NCI-H69 (cell line): ENCODE results near the gene PLPP6.
A peak's percentile ranks its signal among the peaks of the same experiment; 100 is the strongest.

ENCODE experiments used
- DNase-seq: peaks from one replicate; lab custom pipeline; 2025; lab: John Stamatoyannopoulos, UW

The PLPP6 gene

GRCh38 chr9:4662989-4663792 lies 1.1 kb downstream of the PLPP6 start:
- peak; percentile 66 for DNase-seq

GRCh38 chr9:4663956-4664355 lies 1.9 kb downstream of the PLPP6 start:
- no peak for DNase-seq

GRCh38 chr9:4665357-4665756 lies 3.3 kb downstream of the PLPP6 start:
- DNase-seq, result peak; percentile 77

GRCh38 chr9:4666042-4666699 lies 4.1 kb downstream of the PLPP6 start, which contains the start of gene SPATA6L:
Gene SPATA6L (minus strand): TSS chr9:4666480. CDS start chr9:4666250, 230 bp downstream.
- peak; percentile 92 for DNase-seq

GRCh38 chr9:4667681-4668080 lies 5.6 kb downstream of the PLPP6 start:
- no peak for DNase-seq

GRCh38 chr9:4668604-4669003 lies 6.5 kb downstream of the PLPP6 start:
- no peak for DNase-seq

- DNase-seq, result no peak
Observed at GRCh38 chr9:4669890-4670289, 7.8 kb downstream of the PLPP6 start.

DNA sequence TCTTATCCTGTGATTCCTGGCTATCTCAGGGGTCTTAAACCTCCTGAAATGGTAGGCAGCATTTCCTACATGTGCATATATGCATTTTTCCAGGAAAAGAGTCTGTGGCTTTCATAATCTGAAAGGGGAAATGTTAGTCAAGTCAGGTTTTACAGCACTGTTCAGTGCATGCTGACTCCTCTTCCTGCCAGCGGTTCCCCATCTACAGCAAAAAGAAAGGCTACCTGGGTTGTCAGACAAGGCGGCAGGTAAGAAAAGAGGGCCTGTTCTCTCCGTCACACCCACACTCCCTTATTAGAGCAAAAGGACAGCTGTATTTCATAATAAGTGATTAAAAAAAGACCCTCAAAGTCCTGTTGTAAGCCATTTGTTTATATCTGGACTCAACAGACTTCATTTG lies 8.5 kb downstream of the PLPP6 start:
- no peak for DNase-seq

DNA sequence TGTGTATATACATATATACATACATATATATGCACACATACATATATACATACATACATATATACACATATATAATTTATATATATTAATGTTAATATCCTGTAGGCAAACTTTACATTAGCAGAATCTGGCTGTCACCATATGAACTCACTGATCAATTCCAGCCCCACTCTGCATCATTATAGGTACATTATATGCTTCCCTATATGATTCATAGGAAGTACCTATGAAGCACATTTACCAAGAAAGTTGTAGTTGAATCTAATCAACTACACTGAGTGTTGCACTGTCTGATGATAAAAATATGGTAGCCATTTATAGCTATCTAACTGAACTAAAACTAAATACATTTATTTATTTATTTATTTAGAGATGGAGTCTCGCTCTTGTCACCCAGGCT lies 9.6 kb downstream of the PLPP6 start:
- DNase-seq, result no peak

- DNase-seq, result peak; percentile 6
Observed at GRCh38 chr9:4674783-4675182, 12.7 kb downstream of the PLPP6 start.

DNA sequence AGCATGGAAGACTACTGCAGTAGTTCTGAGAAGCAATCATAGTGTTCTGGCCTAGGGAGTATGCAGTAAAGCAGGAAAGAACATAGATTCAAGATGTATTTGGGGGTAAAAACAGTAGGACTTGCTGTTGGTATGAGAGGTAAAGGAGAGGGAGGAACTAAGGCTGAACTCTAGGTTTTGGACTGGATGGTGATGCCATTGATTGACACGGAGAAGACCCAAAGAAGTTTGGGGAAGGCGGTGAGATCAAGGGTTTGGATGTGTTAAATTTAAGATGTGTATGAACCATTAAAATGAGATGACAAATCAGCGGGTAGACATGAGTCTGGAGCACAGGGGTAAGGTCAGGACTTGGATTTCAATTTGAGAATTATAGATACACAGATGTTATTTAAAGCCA lies 15.3 kb downstream of the PLPP6 start:
- DNase-seq, result no peak

DNA sequence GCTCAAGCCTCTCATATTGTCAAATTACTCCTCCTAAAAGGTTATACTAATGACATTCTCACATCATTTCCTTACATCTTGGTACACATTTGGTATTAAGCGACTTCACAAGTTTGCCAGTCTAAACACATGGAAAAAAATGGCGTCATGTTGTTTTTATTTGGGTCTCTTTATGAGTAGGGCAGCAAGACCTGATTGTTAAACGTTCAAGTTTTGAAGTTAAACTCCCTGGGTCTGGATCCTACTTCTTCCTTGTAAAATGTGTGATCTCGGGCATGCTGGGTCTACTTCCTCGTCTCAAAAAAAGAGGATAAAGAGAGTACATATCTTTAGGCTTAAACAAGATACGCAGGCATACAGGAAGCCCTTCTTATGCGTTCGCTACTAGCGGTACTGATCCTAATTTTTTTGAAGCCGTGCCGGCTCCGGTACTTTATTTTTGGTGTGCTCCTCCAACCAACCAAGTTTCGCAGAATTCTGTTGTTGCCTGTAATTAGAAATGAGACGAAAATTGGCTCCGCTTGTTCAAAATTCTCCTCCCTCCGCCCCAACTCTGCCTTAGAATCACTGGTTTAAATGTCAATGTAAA lies 16.7 kb downstream of the PLPP6 start:
- DNase-seq, result peak; percentile 68

DNA sequence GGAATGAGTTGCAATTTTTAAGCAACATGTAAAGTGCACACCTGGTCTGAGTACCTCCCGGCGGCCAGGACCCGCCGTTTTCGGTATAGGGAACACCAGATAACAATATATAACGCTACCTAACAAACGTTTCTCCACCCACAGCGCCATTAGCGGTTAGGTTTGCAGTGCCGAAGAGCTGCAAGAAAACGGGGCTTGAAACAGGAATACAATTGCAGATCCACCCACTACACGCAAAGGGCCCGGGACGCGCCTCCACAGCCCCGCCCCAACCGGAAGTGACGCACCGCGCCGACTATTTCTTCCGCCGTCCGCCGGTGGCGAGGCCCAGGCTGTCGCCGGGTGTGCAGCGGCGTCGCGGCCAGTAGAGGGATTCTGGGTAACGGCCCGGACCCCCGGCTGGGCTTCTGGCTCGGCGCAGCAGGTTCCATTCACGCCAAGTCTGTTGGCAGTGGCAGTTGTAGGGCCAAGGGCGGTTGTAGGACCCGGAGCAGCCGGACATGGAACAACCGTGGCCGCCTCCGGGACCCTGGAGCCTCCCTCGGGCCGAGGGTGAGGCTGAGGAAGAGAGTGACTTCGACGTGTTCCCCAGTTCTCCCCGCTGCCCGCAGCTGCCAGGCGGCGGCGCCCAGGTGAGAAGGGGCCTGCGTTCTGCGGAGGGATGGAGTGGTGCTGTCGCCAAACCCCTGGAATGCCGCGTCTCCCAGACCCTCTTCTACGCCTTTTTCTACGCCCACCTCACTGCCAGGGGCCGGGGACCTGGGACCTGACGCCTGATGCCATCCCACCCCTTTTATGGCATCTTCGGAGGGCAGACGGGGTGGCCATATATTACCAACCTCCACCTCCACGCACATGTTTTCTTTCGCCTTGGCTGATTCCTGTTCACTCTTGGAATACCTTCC lies 17.4 kb downstream of the PLPP6 start, which contains the start of gene CDC37L1:
TSS of gene CDC37L1 (plus strand) at position 302 of the 905 bp plus-strand sequence. CDS start at position 501, 199 bp downstream.
- peak; percentile 98 for DNase-seq

DNA sequence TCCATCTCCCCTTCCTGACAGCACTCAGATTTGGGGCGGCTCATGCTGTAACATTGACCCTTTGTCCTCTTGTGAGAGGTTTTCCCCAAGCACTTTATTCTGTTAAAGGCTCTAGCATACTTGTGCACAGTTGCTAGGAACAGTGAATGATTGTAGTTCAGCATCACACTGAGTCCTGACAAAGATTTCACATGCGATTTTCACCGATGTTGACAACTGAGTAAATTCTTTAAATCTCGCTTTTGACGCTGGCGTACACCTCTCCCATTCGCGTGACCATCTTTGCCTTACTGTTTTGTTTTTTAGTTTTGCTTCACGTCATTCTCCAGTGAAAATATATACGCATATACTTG lies 18.1 kb downstream of the PLPP6 start:
- no peak for DNase-seq

GRCh38 chr9:4680750-4681149 lies 18.7 kb downstream of the PLPP6 start:
- peak; percentile 18 for DNase-seq

- no peak for DNase-seq
Observed at GRCh38 chr9:4684820-4685219, 22.7 kb downstream of the PLPP6 start.

- no peak for DNase-seq
Observed at GRCh38 chr9:4686112-4686511, 24.0 kb downstream of the PLPP6 start.

GRCh38 chr9:4686584-4686983 lies 24.5 kb downstream of the PLPP6 start:
- DNase-seq, result no peak

DNA sequence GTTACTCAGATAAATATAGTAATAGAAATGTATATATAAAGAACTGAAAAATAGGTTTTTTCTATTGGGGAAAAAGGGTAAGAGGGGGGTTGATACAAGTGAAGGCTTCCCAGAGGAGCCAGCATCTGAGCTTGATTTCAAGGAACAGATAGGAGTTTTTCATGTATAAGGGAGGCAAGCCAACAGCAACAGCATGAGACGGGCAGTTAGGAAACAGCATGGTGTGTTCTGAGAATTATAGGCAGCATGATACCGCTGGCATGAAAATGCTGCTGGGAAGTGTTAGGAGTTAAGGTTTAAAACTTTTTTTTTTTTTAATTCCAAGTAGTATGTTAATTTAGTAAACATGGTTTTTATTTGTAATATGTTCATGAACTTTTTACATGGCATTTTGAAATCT lies 26.9 kb downstream of the PLPP6 start:
- DNase-seq, result no peak

- DNase-seq, result no peak
Observed at GRCh38 chr9:4689687-4690104, 27.6 kb downstream of the PLPP6 start.

DNA sequence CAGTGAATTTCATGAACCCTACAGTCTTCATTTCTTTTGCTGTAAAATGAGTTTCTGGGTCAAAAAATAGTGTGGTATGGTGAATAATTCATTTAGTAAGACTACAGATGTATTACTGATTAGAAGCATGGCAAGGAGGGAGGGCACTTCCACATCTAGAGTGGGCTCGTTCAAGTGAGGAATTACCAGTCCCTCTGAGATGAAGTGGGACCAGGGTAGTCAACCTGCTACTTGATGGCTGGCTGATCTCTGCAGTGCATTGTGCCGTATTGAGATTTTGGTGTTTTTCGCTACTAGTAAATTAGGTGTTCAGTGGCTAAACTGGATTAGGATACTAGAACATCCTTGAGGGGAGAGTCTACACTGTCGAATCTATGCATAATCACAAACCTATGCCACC lies 28.1 kb downstream of the PLPP6 start:
- no peak for DNase-seq

GRCh38 chr9:4691795-4692194 lies 29.7 kb downstream of the PLPP6 start:
- DNase-seq, result no peak
